HFF-Myc (cell line): ENCODE results near the gene CHAF1A.

Experiments
- DNase-seq: peaks from one replicate; pipeline ENCODE4 v3.0.0-alpha.2; 2011; ENCODE audit warnings: low read depth; ENCODE audit errors: extremely low read depth
- H3K4me3 ChIP-seq: replicated peaks from 2 replicates; pipeline ENCODE4 v1.5.1; 2011; ENCODE audit warnings: low read depth, mild to moderate bottlenecking, control low read depth, low read length
- TF ChIP-seq, protein P1 (sequence below): IDR thresholded peaks from 2 replicates; pipeline ENCODE4 v1.5.1; 2012; ENCODE audit warnings: mild to moderate bottlenecking, low read depth, low read length, control low read depth; ENCODE audit errors: missing control alignments

Gene CHAF1A

DNA sequence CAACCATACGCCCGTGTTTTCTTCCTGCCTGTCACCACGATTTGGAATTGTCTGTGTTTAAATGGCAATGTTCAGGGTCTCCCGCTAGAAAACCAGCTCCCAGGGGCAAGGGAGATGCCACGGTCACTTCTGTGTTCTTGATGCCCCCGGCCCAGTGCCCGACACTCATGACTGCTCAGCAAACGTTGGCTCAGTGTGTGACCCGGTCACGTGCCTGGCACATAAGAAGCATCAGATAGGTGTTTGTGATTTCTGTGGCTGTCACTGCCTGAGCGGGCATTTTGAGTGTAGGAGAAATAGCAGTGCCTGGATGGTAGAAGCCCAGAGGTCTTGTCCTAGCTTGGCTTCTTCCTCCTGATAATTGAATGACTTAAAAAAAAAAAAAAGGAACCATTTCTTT, 85.1 kb downstream of the CHAF1A start:
- no peak overlapping the region for H3K4me3 ChIP-seq
- TF ChIP-seq, protein P1, sequence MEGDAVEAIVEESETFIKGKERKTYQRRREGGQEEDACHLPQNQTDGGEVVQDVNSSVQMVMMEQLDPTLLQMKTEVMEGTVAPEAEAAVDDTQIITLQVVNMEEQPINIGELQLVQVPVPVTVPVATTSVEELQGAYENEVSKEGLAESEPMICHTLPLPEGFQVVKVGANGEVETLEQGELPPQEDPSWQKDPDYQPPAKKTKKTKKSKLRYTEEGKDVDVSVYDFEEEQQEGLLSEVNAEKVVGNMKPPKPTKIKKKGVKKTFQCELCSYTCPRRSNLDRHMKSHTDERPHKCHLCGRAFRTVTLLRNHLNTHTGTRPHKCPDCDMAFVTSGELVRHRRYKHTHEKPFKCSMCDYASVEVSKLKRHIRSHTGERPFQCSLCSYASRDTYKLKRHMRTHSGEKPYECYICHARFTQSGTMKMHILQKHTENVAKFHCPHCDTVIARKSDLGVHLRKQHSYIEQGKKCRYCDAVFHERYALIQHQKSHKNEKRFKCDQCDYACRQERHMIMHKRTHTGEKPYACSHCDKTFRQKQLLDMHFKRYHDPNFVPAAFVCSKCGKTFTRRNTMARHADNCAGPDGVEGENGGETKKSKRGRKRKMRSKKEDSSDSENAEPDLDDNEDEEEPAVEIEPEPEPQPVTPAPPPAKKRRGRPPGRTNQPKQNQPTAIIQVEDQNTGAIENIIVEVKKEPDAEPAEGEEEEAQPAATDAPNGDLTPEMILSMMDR, result no peak
- no peak for DNase-seq

DNA sequence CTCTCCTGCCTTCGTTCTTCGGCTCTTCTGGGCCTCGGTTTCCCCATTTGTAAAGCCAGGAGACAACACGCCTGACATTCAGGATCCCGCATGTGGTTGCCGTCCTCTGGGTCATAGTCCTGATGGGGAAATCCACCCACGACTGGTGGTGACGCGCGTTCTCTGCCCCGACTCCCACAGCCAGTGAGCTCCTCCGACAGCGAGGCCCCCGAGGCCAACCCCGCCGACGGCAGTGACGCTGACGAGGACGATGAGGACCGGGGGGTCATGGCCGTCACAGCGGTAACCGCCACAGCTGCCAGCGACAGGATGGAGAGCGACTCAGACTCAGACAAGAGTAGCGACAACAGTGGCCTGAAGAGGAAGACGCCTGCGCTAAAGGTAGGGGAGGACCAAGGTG, 86.1 kb downstream of the CHAF1A start:
- H3K4me3 ChIP-seq, result no peak overlapping the region
- DNase-seq, result no peak
- TF ChIP-seq, protein P1, result no peak

DNA sequence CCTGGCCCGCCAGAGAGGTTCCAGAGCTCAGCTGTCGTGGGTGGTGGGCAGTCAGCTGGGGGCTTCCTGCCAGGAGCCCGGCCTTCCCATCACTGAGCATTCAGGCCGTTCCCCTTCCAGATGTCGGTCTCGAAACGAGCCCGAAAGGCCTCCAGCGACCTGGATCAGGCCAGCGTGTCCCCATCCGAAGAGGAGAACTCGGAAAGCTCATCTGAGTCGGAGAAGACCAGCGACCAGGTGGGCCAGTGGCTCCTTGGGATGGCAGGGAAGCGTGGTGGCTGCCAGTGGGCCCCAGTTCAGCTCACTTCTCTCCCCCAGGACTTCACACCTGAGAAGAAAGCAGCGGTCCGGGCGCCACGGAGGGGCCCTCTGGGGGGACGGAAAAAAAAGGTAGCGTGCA, 89.0 kb downstream of the CHAF1A start:
- TF ChIP-seq, protein P1, result no peak
- H3K4me3 ChIP-seq, result no peak overlapping the region
- DNase-seq, result no peak

DNA sequence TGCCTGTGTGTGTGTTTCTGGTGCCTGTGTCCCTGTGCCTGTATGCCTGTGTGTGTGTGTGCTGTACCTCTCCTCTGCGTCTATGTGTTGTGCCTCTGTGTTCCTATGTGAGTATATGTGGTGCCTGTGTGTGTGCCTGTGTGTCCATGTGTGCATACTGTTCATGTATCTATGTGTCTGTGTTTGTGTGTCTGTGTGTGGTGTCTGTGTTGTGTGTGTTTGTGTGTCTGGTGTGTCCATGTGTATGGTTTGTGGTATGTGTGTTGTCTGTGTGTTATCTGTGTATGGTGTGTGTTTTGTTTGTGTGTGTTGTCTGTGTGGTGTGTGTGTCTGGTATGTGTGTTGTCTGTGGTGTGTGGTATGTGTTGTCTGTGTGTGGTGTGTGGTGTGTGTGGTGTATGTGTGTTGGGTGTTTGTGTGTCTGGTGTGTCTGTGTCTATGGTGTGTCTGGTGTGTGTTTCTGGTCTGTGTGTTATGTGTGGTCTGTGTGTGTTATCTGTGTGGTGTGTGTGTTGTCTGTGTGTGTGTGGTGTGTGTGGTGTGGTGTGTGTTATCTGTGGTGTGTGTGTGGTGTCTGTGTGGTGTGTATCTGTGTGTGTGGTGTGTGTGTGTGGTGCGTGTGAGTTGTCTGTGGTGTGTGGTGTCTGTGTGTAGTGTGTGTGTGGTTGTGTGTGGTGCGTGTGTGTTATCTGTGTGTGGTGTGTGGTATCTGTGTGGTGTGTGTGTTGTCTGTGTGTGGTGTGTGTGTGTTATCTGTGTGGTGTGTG, 90.1 kb downstream of the CHAF1A start:
- no peak for DNase-seq
- TF ChIP-seq, protein P1, result no peak
- no peak overlapping the region for H3K4me3 ChIP-seq
